A673 (cell line): ENCODE measurements around the gene MAMDC4. TPM values are rescaled to one million over a fixed set of nuclear protein-coding genes. Genes with fewer than 3 reads are reported as not detected.

Source experiments
- BruUV-seq: library from RNA; stranded (reverse); fragments of 400-500 nt; replicated peaks from 2 replicates; lab custom pipeline; 2021; lab: Mats Ljungman, UMichigan
- CTCF ChIA-PET: fragments of 300-600 bp; sonication (Branson Sonifier 250); formaldehyde crosslinking; loops from one replicate; lab custom pipeline; 2022; ENCODE audit warnings: antibody characterized with exemption; lab: Charles Lee
- POLR2A ChIA-PET: fragments of 300-600 bp; sonication (Branson Sonifier 250); formaldehyde crosslinking; loops from one replicate; lab custom pipeline; 2022; ENCODE audit warnings: antibody characterized with exemption; ENCODE audit not compliant: low non-redundant PET; lab: Charles Lee
- DNase-seq: peaks from one replicate; pipeline ENCODE4 v3.0.0-alpha.2; 2015; ENCODE audit warnings: low spot score
- H3K27ac ChIP-seq: fragments of 200-600 bp; sonication (generic); 2 replicates; pipeline ENCODE4 v1.5.1; 2016; ENCODE audit warnings: mixed run types, low read depth, mild to moderate bottlenecking, mixed read lengths, antibody characterized with exemption, low read length; ENCODE audit not compliant: poor library complexity, severe bottlenecking
- H3K27me3 ChIP-seq: fragments of 200-600 bp; sonication (generic); replicated peaks from 2 replicates; pipeline ENCODE4 v1.6.1; 2017; ENCODE audit warnings: mixed run types, low read depth, mild to moderate bottlenecking, mixed read lengths, antibody characterized with exemption, low read length; ENCODE audit not compliant: insufficient read depth, poor library complexity
- H3K36me3 ChIP-seq: fragments of 200-600 bp; sonication (generic); 2 replicates; pipeline ENCODE4 v1.6.1; 2016; ENCODE audit warnings: mixed run types, mild to moderate bottlenecking, mixed read lengths, antibody characterized with exemption, low read length; ENCODE audit not compliant: insufficient read depth, poor library complexity, severe bottlenecking
- H3K4me1 ChIP-seq: fragments of 200-600 bp; sonication (generic); 2 replicates; pipeline ENCODE4 v1.6.1; 2017; ENCODE audit warnings: mixed run types, mild to moderate bottlenecking, mixed read lengths, antibody characterized with exemption, low read length; ENCODE audit not compliant: insufficient read depth, poor library complexity, severe bottlenecking
- H3K4me3 ChIP-seq: fragments of 200-600 bp; sonication (generic); 2 replicates; pipeline ENCODE4 v1.5.1; 2016; ENCODE audit warnings: low read depth, mixed run types, mild to moderate bottlenecking, mixed read lengths, low read length; ENCODE audit not compliant: poor library complexity, severe bottlenecking
- H3K9me3 ChIP-seq: fragments of 200-600 bp; sonication (generic); 2 replicates; pipeline ENCODE4 v1.6.1; 2016; ENCODE audit warnings: mixed run types, low read depth, mild to moderate bottlenecking, mixed read lengths, antibody characterized with exemption, low read length; ENCODE audit not compliant: poor library complexity, severe bottlenecking
- EZH2 ChIP-seq: fragments of 200-600 bp; sonication (generic); IDR thresholded peaks from 2 replicates; pipeline ENCODE4 v1.6.1; 2017; ENCODE audit warnings: borderline replicate concordance, low read depth, mild to moderate bottlenecking, mixed read lengths, antibody characterized with exemption, low read length; ENCODE audit not compliant: poor library complexity, severe bottlenecking
- intact Hi-C: fragments of 100-400 bp; cut with micrococcal nuclease; formaldehyde crosslinking; loops from one replicate; pipeline ENCODE4 v1.10.0; 2022; ENCODE audit not compliant: unreplicated experiment
- total RNA-seq: library from RNA; stranded (reverse); gene quantifications from 2 replicates; pipeline ENCODE4 v1.2.3, GENCODE V29; 2021
- TF ChIP-seq, protein P1 (sequence below): fragments of 300-800, 200-600 bp; sonication (generic); conservative IDR thresholded peaks from 2 replicates; pipeline ENCODE4 v1.5.1; 2017; ENCODE audit warnings: low read depth, mild to moderate bottlenecking, antibody characterized with exemption, low read length, moderate library complexity, mixed read lengths

MAMDC4 gene
- total RNA-seq, 1 experiment from 2014 or later: 7.9 TPM

- no peak overlapping the region for H3K27ac ChIP-seq
- intact Hi-C loops: no loop called here
- ChIA-PET POLR2A (no interaction called here), CTCF (interaction anchor here (0.9 kb wide), 1 partner anchor 1394 kb away, joined by 5 read pairs; no protein-coding TSS in a partner anchor)
- no peaks in the 10 kb centered on the region for H3K27me3 ChIP-seq
- TF ChIP-seq EZH2: no peak
- H3K36me3 ChIP-seq: peaks cover 39% of the 10 kb centered on the region
- DNase-seq: no peak
- BruUV-seq: no TSS peak
- H3K4me3 ChIP-seq: no peak overlapping the region
- H3K9me3 ChIP-seq: no peaks in the 10 kb centered on the region
- no peaks in the 10 kb centered on the region for H3K4me1 ChIP-seq
Measured at GRCh38 chr9:136898483-136899100, 46.4 kb downstream of the MAMDC4 start.

DNA sequence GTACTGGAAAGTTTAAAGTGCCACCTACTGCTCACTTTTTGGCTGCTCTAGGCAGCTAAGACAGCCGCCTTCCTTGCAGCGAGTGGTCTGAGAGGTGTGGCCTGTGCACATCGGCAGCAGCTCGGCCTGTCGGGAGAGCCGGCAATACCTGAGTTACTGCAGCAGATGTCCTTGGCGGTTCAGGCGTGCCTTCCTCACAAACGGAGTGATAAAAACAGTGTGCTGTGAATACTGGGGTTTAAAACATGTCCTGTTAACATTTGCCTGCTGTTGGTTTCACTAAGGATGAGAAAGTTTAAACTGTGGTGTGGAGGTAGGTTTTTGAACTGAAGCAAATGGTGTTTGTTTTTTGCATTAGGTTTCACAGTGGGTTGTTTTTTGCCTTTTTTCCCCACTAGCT is 47.0 kb downstream of the MAMDC4 start:
- H3K36me3 ChIP-seq: peaks cover 39% of the 10 kb centered on the region
- no peak overlapping the region for H3K27ac ChIP-seq
- intact Hi-C loops: no loop called here
- TF ChIP-seq EZH2: no peak
- TF ChIP-seq, protein P1, sequence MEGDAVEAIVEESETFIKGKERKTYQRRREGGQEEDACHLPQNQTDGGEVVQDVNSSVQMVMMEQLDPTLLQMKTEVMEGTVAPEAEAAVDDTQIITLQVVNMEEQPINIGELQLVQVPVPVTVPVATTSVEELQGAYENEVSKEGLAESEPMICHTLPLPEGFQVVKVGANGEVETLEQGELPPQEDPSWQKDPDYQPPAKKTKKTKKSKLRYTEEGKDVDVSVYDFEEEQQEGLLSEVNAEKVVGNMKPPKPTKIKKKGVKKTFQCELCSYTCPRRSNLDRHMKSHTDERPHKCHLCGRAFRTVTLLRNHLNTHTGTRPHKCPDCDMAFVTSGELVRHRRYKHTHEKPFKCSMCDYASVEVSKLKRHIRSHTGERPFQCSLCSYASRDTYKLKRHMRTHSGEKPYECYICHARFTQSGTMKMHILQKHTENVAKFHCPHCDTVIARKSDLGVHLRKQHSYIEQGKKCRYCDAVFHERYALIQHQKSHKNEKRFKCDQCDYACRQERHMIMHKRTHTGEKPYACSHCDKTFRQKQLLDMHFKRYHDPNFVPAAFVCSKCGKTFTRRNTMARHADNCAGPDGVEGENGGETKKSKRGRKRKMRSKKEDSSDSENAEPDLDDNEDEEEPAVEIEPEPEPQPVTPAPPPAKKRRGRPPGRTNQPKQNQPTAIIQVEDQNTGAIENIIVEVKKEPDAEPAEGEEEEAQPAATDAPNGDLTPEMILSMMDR: no peak
- no peaks in the 10 kb centered on the region for H3K27me3 ChIP-seq
- no peaks in the 10 kb centered on the region for H3K9me3 ChIP-seq
- no peak for DNase-seq
- H3K4me1 ChIP-seq: no peaks in the 10 kb centered on the region
- no TSS peak for BruUV-seq
- ChIA-PET CTCF (no interaction called here), POLR2A (no interaction called here)
- no peak overlapping the region for H3K4me3 ChIP-seq

- intact Hi-C loops: no loop called here
- no peak overlapping the region for H3K27ac ChIP-seq
- ChIA-PET POLR2A (interaction anchor here (0.6 kb wide), 1 partner anchor 15 kb away, joined by 3 read pairs; the partner anchor contains the start of gene TRAF2), CTCF (no interaction called here)
- no peaks in the 10 kb centered on the region for H3K9me3 ChIP-seq
- H3K36me3 ChIP-seq: peaks cover 39% of the 10 kb centered on the region
- no peak for DNase-seq
- H3K27me3 ChIP-seq: no peaks in the 10 kb centered on the region
- no peak overlapping the region for H3K4me3 ChIP-seq
- no TSS peak for BruUV-seq
- TF ChIP-seq EZH2: no peak
- TF ChIP-seq, protein P1: no peak
- no peaks in the 10 kb centered on the region for H3K4me1 ChIP-seq
Measured at GRCh38 chr9:136900556-136900955, 48.4 kb downstream of the MAMDC4 start.
